ENCODE data around the gene GRK5.

Gene GRK5

GRCh38 chr10:119439922-119440321 lies 232.6 kb downstream of the GRK5 start:
- no peaks in the 10 kb centered on the region for H3K27me3 ChIP-seq (replicated peaks)
- peaks cover 12% of the 10 kb centered on the region for H3K36me3 ChIP-seq (replicated peaks)
- DNase-seq = no peak
- H3K27ac ChIP-seq = no peak overlapping the region
- in situ Hi-C loops (cut with HindIII; ENCODE audit: low pct_ligation_motif_present, low sequenced_read_pairs) = no loop called here
- no peak for TF ChIP-seq CTCF (IDR thresholded peaks at IDR 0.05; ENCODE audit: low read depth, low read length, missing control alignments)
- H3K4me3 ChIP-seq (ENCODE audit: low read depth, low read length) = no peak overlapping the region

- Histone ChIP-seq H3K36me3 (replicated peaks) (peaks cover 8% of the 10 kb centered on the region), H3K27me3 (replicated peaks) (no peaks in the 10 kb centered on the region), H3K27ac (no peak overlapping the region), H3K4me3 (ENCODE audit: low read depth, low read length) (no peak overlapping the region)
- in situ Hi-C loops (cut with HindIII; ENCODE audit: low pct_ligation_motif_present, low sequenced_read_pairs) = no loop called here
- peak; percentile 31 for DNase-seq
- TF ChIP-seq CTCF (IDR thresholded peaks at IDR 0.05; ENCODE audit: low read depth, low read length, missing control alignments) = no peak
These were observed 233.9 kb downstream of the GRK5 start for GRCh38 chr10:119441151-119441821.

GRCh38 chr10:119441921-119442757 lies 234.8 kb downstream of the GRK5 start:
- in situ Hi-C loops (cut with HindIII; ENCODE audit: low pct_ligation_motif_present, low sequenced_read_pairs) = no loop called here
- no peak overlapping the region for H3K27ac ChIP-seq
- H3K36me3 ChIP-seq (replicated peaks) = peaks cover under 1% of the 10 kb centered on the region
- no peak overlapping the region for H3K4me3 ChIP-seq (ENCODE audit: low read depth, low read length)
- no peaks in the 10 kb centered on the region for H3K27me3 ChIP-seq (replicated peaks)
- DNase-seq = no peak
- TF ChIP-seq CTCF (IDR thresholded peaks at IDR 0.05; ENCODE audit: low read depth, low read length, missing control alignments) = no peak

- H3K36me3 ChIP-seq (replicated peaks) = no peaks in the 10 kb centered on the region
- no peak for DNase-seq
- no peak overlapping the region for H3K4me3 ChIP-seq (ENCODE audit: low read depth, low read length)
- no peak overlapping the region for H3K27ac ChIP-seq
- in situ Hi-C loops (cut with HindIII; ENCODE audit: low pct_ligation_motif_present, low sequenced_read_pairs) = no loop called here
- H3K27me3 ChIP-seq (replicated peaks) = no peaks in the 10 kb centered on the region
- TF ChIP-seq CTCF (IDR thresholded peaks at IDR 0.05; ENCODE audit: low read depth, low read length, missing control alignments) = no peak
These were observed 235.3 kb downstream of the GRK5 start for GRCh38 chr10:119442758-119443060.

GRCh38 chr10:119443441-119443840 lies 236.1 kb downstream of the GRK5 start:
- no peak for TF ChIP-seq CTCF (IDR thresholded peaks at IDR 0.05; ENCODE audit: low read depth, low read length, missing control alignments)
- H3K36me3 ChIP-seq (replicated peaks) = no peaks in the 10 kb centered on the region
- no peak overlapping the region for H3K4me3 ChIP-seq (ENCODE audit: low read depth, low read length)
- in situ Hi-C loops (cut with HindIII; ENCODE audit: low pct_ligation_motif_present, low sequenced_read_pairs) = no loop called here
- no peak overlapping the region for H3K27ac ChIP-seq
- no peaks in the 10 kb centered on the region for H3K27me3 ChIP-seq (replicated peaks)
- DNase-seq = no peak

Measured in brain microvascular endothelial cell (primary cell).